HG03045 (cell line): ENCODE data around the gene ANK3.
"Not testable (repeated sequence)": the region's sequence is repeated elsewhere in the genome, so short reads cannot be mapped to it uniquely, and the experiment has no call there.

ENCODE experiments used
- ATAC-seq: cut with Tn5 transposase; IDR thresholded peaks from one replicate; pipeline ENCODE4 v1.9.1; 2021; ENCODE audit warnings: mild to moderate bottlenecking, moderate library complexity; ENCODE audit not compliant: unreplicated experiment

Gene ANK3

GRCh38 chr10:60310740-60311139 is 78.9 kb downstream of the ANK3 start:
- ATAC-seq, result no peak

- no peak for ATAC-seq
Measured at GRCh38 chr10:60309891-60310290, 79.8 kb downstream of the ANK3 start.

GRCh38 chr10:60309371-60309770 is 80.3 kb downstream of the ANK3 start:
- no peak for ATAC-seq

GRCh38 chr10:60305380-60305892 is 84.2 kb downstream of the ANK3 start:
- ATAC-seq, result no peak

GRCh38 chr10:60304829-60305379 is 84.8 kb downstream of the ANK3 start:
- no peak for ATAC-seq

- ATAC-seq, result no peak
Measured at GRCh38 chr10:60303778-60304177, 85.9 kb downstream of the ANK3 start.

GRCh38 chr10:60299961-60300883 is 89.5 kb downstream of the ANK3 start:
- ATAC-seq, result no peak

GRCh38 chr10:60299390-60299778 is 90.3 kb downstream of the ANK3 start:
- ATAC-seq, result no peak

- no peak for ATAC-seq
Measured at GRCh38 chr10:60298408-60299389, 91.0 kb downstream of the ANK3 start.

GRCh38 chr10:60296073-60296472 is 93.6 kb downstream of the ANK3 start:
- ATAC-seq, result no peak

- ATAC-seq, result no peak
Measured at GRCh38 chr10:60295028-60295937, 94.4 kb downstream of the ANK3 start.

GRCh38 chr10:60293581-60294175 is 96.0 kb downstream of the ANK3 start:
- ATAC-seq, result no peak

GRCh38 chr10:60292998-60293397 is 96.7 kb downstream of the ANK3 start:
- ATAC-seq, result no peak

GRCh38 chr10:60292536-60292935 is 97.1 kb downstream of the ANK3 start:
- ATAC-seq, result not testable (repeated sequence)

GRCh38 chr10:60291344-60291930 is 98.2 kb downstream of the ANK3 start:
- ATAC-seq, result no peak

GRCh38 chr10:60290558-60290957 is 99.1 kb downstream of the ANK3 start:
- no peak for ATAC-seq

GRCh38 chr10:60289800-60290199 is 99.9 kb downstream of the ANK3 start:
- no peak for ATAC-seq

- no peak for ATAC-seq
Measured at GRCh38 chr10:60288256-60288655, 101.4 kb downstream of the ANK3 start.

GRCh38 chr10:60286559-60286958 is 103.1 kb downstream of the ANK3 start:
- no peak for ATAC-seq
